ENCODE measurements around the gene ACAN.

The ACAN gene

GRCh38 chr15:88828791-88829190 lies 25.6 kb downstream of the ACAN start:
- Histone ChIP-seq H3K36me3 (ENCODE audit: control insufficient read depth, insufficient read depth, low read length) (no peaks in the 10 kb centered on the region), H3K27ac (ENCODE audit: low read depth, low read length) (no peak overlapping the region), H3K4me1 (ENCODE audit: control insufficient read depth, insufficient read depth, low read length) (no peaks in the 10 kb centered on the region), H3K27me3 (ENCODE audit: control insufficient read depth, insufficient read depth, low read length) (no peaks in the 10 kb centered on the region), H3K9me3 (ENCODE audit: control insufficient read depth, insufficient read depth, low read length) (no peaks in the 10 kb centered on the region), H3K9ac (ENCODE audit: low read depth, low read length) (no peak overlapping the region), H3K4me3 (ENCODE audit: low read depth, low read length) (no peak overlapping the region)

DNA sequence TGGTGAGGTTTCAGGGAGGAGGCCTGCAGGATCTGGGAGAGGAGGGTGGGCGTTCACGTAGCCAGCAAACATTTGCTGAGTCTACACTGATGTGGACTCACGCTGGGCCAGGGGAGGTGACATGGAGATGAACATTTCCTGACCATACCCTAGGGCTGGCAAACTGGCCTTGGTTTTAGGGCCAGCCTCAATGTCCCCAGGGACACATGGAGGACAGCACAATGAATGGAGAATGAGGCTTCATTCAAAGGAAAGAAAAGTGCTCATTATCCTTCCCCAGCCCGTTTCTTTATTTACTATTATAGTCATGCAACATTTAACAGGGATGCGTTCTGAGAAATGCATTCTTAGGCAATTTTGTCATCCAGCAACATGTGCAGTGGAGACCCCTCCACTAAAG lies 26.8 kb downstream of the ACAN start:
- Histone ChIP-seq H3K27ac (ENCODE audit: low read depth, low read length) (no peak overlapping the region), H3K4me1 (ENCODE audit: control insufficient read depth, insufficient read depth, low read length) (no peaks in the 10 kb centered on the region)

GRCh38 chr15:88832820-88833730 lies 29.8 kb downstream of the ACAN start:
- Histone ChIP-seq H3K27me3 (ENCODE audit: control insufficient read depth, insufficient read depth, low read length) (no peaks in the 10 kb centered on the region), H3K27ac (ENCODE audit: low read depth, low read length) (no peak overlapping the region), H3K36me3 (ENCODE audit: control insufficient read depth, insufficient read depth, low read length) (no peaks in the 10 kb centered on the region), H3K9me3 (ENCODE audit: control insufficient read depth, insufficient read depth, low read length) (no peaks in the 10 kb centered on the region), H3K4me3 (ENCODE audit: low read depth, low read length) (no peak overlapping the region), H3K9ac (ENCODE audit: low read depth, low read length) (no peak overlapping the region), H3K4me1 (ENCODE audit: control insufficient read depth, insufficient read depth, low read length) (no peaks in the 10 kb centered on the region)

More for the DNA sequence above, 26.8 kb downstream of the ACAN start:
- Histone ChIP-seq H3K36me3 (ENCODE audit: control insufficient read depth, insufficient read depth, low read length) (no peaks in the 10 kb centered on the region), H3K27me3 (ENCODE audit: control insufficient read depth, insufficient read depth, low read length) (no peaks in the 10 kb centered on the region), H3K4me3 (ENCODE audit: low read depth, low read length) (no peak overlapping the region), H3K9ac (ENCODE audit: low read depth, low read length) (no peak overlapping the region), H3K9me3 (ENCODE audit: control insufficient read depth, insufficient read depth, low read length) (no peaks in the 10 kb centered on the region)

GRCh38 chr15:88833731-88834100 lies 30.5 kb downstream of the ACAN start:
- no peaks in the 10 kb centered on the region for H3K36me3 ChIP-seq (ENCODE audit: control insufficient read depth, insufficient read depth, low read length)
- H3K27ac ChIP-seq (ENCODE audit: low read depth, low read length), result no peak overlapping the region
- H3K4me1 ChIP-seq (ENCODE audit: control insufficient read depth, insufficient read depth, low read length), result no peaks in the 10 kb centered on the region
- no peak overlapping the region for H3K4me3 ChIP-seq (ENCODE audit: low read depth, low read length)
- H3K27me3 ChIP-seq (ENCODE audit: control insufficient read depth, insufficient read depth, low read length), result no peaks in the 10 kb centered on the region
- H3K9ac ChIP-seq (ENCODE audit: low read depth, low read length), result no peak overlapping the region
- H3K9me3 ChIP-seq (ENCODE audit: control insufficient read depth, insufficient read depth, low read length), result no peaks in the 10 kb centered on the region

GRCh38 chr15:88834211-88834812 lies 31.1 kb downstream of the ACAN start:
- H3K27me3 ChIP-seq (ENCODE audit: control insufficient read depth, insufficient read depth, low read length), result no peaks in the 10 kb centered on the region

DNA sequence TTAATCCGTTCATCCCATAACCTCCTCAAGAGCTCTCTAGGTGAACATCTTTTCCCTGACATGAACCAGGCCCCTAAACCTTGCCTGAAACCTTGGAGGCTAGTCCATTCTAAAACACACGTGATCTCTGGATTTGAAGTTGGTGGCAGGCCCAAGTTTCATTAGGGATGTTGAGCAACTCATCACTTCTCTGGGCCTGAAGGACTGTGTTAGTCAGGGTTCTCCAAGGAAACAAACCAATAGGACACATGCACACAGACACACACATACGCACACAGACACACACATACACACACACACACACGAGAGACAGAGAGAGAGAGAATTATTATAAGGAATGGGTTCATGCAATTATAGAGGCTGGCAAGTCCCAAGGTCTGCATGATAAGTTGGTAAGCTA lies 31.9 kb downstream of the ACAN start:
- Histone ChIP-seq H3K4me1 (ENCODE audit: control insufficient read depth, insufficient read depth, low read length) (no peaks in the 10 kb centered on the region), H3K9me3 (ENCODE audit: control insufficient read depth, insufficient read depth, low read length) (no peaks in the 10 kb centered on the region), H3K27ac (ENCODE audit: low read depth, low read length) (no peak overlapping the region), H3K27me3 (ENCODE audit: control insufficient read depth, insufficient read depth, low read length) (no peaks in the 10 kb centered on the region), H3K4me3 (ENCODE audit: low read depth, low read length) (no peak overlapping the region), H3K36me3 (ENCODE audit: control insufficient read depth, insufficient read depth, low read length) (no peaks in the 10 kb centered on the region), H3K9ac (ENCODE audit: low read depth, low read length) (no peak overlapping the region)

More at GRCh38 chr15:88834211-88834812, 31.1 kb downstream of the ACAN start:
- no peaks in the 10 kb centered on the region for H3K4me1 ChIP-seq (ENCODE audit: control insufficient read depth, insufficient read depth, low read length)
- no peak overlapping the region for H3K9ac ChIP-seq (ENCODE audit: low read depth, low read length)
- H3K27ac ChIP-seq (ENCODE audit: low read depth, low read length), result no peak overlapping the region
- no peaks in the 10 kb centered on the region for H3K9me3 ChIP-seq (ENCODE audit: control insufficient read depth, insufficient read depth, low read length)
- no peaks in the 10 kb centered on the region for H3K36me3 ChIP-seq (ENCODE audit: control insufficient read depth, insufficient read depth, low read length)
- H3K4me3 ChIP-seq (ENCODE audit: low read depth, low read length), result no peak overlapping the region

GRCh38 chr15:88835646-88836045 lies 32.4 kb downstream of the ACAN start:
- no peaks in the 10 kb centered on the region for H3K36me3 ChIP-seq (ENCODE audit: control insufficient read depth, insufficient read depth, low read length)
- no peak overlapping the region for H3K4me3 ChIP-seq (ENCODE audit: low read depth, low read length)
- no peak overlapping the region for H3K27ac ChIP-seq (ENCODE audit: low read depth, low read length)
- H3K9me3 ChIP-seq (ENCODE audit: control insufficient read depth, insufficient read depth, low read length), result no peaks in the 10 kb centered on the region
- no peaks in the 10 kb centered on the region for H3K27me3 ChIP-seq (ENCODE audit: control insufficient read depth, insufficient read depth, low read length)
- H3K4me1 ChIP-seq (ENCODE audit: control insufficient read depth, insufficient read depth, low read length), result no peaks in the 10 kb centered on the region
- H3K9ac ChIP-seq (ENCODE audit: low read depth, low read length), result no peak overlapping the region

- Histone ChIP-seq H3K4me3 (ENCODE audit: low read depth, low read length) (no peak overlapping the region), H3K27ac (ENCODE audit: low read depth, low read length) (no peak overlapping the region), H3K9ac (ENCODE audit: low read depth, low read length) (no peak overlapping the region), H3K27me3 (ENCODE audit: control insufficient read depth, insufficient read depth, low read length) (no peaks in the 10 kb centered on the region), H3K36me3 (ENCODE audit: control insufficient read depth, insufficient read depth, low read length) (no peaks in the 10 kb centered on the region), H3K4me1 (ENCODE audit: control insufficient read depth, insufficient read depth, low read length) (no peaks in the 10 kb centered on the region), H3K9me3 (ENCODE audit: control insufficient read depth, insufficient read depth, low read length) (no peaks in the 10 kb centered on the region)
Observed at GRCh38 chr15:88838667-88839066, 35.4 kb downstream of the ACAN start.

DNA sequence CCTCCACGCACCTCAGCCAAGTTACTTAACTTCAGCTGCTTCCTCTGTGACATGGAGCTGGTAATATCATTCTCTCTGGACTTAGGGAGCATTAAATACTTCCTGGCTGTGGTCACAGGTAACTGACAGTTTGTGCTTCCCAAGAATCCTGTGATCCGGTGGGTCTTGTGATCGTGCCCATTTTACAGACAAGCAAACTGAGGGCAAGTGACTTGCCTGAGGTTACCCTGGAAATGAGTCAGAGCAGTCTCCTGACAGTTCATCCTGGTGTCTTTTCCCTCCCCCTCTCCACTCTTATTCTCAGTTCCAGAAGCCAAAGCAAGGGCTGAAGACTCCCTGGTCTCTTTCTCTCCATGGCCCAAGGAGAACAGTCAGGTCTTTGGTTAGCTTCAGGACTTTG lies 35.9 kb downstream of the ACAN start:
- Histone ChIP-seq H3K36me3 (ENCODE audit: control insufficient read depth, insufficient read depth, low read length) (no peaks in the 10 kb centered on the region), H3K9ac (ENCODE audit: low read depth, low read length) (no peak overlapping the region), H3K4me3 (ENCODE audit: low read depth, low read length) (no peak overlapping the region)

DNA sequence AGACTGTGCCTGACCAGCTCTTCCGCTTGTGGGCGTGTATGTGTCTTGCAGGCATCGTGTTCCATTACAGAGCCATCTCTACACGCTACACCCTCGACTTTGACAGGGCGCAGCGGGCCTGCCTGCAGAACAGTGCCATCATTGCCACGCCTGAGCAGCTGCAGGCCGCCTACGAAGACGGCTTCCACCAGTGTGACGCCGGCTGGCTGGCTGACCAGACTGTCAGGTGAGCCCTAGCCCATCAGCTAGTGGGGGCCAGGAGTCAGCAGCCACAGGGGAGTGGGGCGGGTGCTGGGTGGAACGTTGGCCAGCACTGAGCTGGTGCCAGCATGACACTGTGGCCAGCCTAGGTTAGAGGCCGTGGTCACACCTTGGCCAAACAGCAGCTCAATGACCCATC lies 36.7 kb downstream of the ACAN start:
- H3K4me1 ChIP-seq (ENCODE audit: control insufficient read depth, insufficient read depth, low read length), result no peaks in the 10 kb centered on the region
- H3K27me3 ChIP-seq (ENCODE audit: control insufficient read depth, insufficient read depth, low read length), result no peaks in the 10 kb centered on the region
- no peaks in the 10 kb centered on the region for H3K36me3 ChIP-seq (ENCODE audit: control insufficient read depth, insufficient read depth, low read length)
- H3K4me3 ChIP-seq (ENCODE audit: low read depth, low read length), result no peak overlapping the region
- no peaks in the 10 kb centered on the region for H3K9me3 ChIP-seq (ENCODE audit: control insufficient read depth, insufficient read depth, low read length)
- H3K27ac ChIP-seq (ENCODE audit: low read depth, low read length), result no peak overlapping the region
- H3K9ac ChIP-seq (ENCODE audit: low read depth, low read length), result no peak overlapping the region

More for the DNA sequence above, 35.9 kb downstream of the ACAN start:
- Histone ChIP-seq H3K27ac (ENCODE audit: low read depth, low read length) (no peak overlapping the region), H3K27me3 (ENCODE audit: control insufficient read depth, insufficient read depth, low read length) (no peaks in the 10 kb centered on the region), H3K4me1 (ENCODE audit: control insufficient read depth, insufficient read depth, low read length) (no peaks in the 10 kb centered on the region), H3K9me3 (ENCODE audit: control insufficient read depth, insufficient read depth, low read length) (no peaks in the 10 kb centered on the region)

DNA sequence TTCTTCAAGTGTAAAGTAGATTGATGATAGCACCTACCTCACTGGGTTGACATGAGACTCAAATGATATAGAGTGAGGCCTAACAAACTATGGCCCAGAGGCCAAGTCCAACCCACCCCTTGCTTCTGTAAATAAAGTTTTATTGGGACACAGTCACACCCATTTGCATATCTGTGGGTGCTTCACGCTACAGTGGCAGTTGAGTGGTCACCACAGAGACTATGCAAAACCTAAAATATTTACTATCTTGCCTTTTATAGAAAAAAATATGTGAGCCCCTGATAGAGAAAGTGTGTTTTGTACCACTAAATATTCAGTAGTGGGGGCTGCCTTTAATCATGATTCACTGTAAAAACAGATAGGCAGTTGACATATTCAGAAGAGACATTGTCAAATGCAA lies 38.0 kb downstream of the ACAN start:
- Histone ChIP-seq H3K4me3 (ENCODE audit: low read depth, low read length) (no peak overlapping the region), H3K36me3 (ENCODE audit: control insufficient read depth, insufficient read depth, low read length) (no peaks in the 10 kb centered on the region), H3K9ac (ENCODE audit: low read depth, low read length) (no peak overlapping the region), H3K27me3 (ENCODE audit: control insufficient read depth, insufficient read depth, low read length) (no peaks in the 10 kb centered on the region), H3K27ac (ENCODE audit: low read depth, low read length) (no peak overlapping the region), H3K9me3 (ENCODE audit: control insufficient read depth, insufficient read depth, low read length) (no peaks in the 10 kb centered on the region), H3K4me1 (ENCODE audit: control insufficient read depth, insufficient read depth, low read length) (no peaks in the 10 kb centered on the region)

All from HUES48 (cell line).